Astrocyte (in vitro differentiated cells and primary cell): ENCODE data around the gene PNPLA1. TPM values are rescaled to one million over a fixed set of nuclear protein-coding genes. Genes with fewer than 3 reads are reported as not detected.

ENCODE experiments used
- DNase-seq: peaks from one replicate; pipeline ENCODE4 v3.0.0-alpha.2; 2010; ENCODE audit warnings: low read depth
- FAIRE-seq: peaks from 2 replicates; lab custom pipeline; 2011; peaks lifted over from hg19 to GRCh38; lab: Jason Lieb, UNC
- H2AFZ ChIP-seq: 2 replicates; pipeline ENCODE4 v1.6.0; 2012; ENCODE audit warnings: low read depth, low read length, inconsistent platforms
- H3K27ac ChIP-seq: 2 replicates; pipeline ENCODE4 v1.5.1; 2011; ENCODE audit warnings: low read depth, low read length, inconsistent platforms
- H3K27me3 ChIP-seq: 2 replicates; pipeline ENCODE4 v1.6.0; 2011; ENCODE audit warnings: low read length, inconsistent platforms; ENCODE audit not compliant: insufficient read depth
- H3K36me3 ChIP-seq: 2 replicates; pipeline ENCODE4 v1.5.1; 2011; ENCODE audit warnings: low read length, inconsistent platforms; ENCODE audit not compliant: insufficient read depth
- H3K4me1 ChIP-seq: 2 replicates; pipeline ENCODE4 v1.5.1; 2011; ENCODE audit warnings: low read length, inconsistent platforms; ENCODE audit not compliant: insufficient read depth
- H3K4me2 ChIP-seq: 2 replicates; pipeline ENCODE4 v1.6.0; 2012; ENCODE audit warnings: low read length, inconsistent platforms
- H3K4me3 ChIP-seq: 2 replicates; pipeline ENCODE4 v1.5.1; 2011; ENCODE audit warnings: low read depth, mild to moderate bottlenecking, low read length, inconsistent platforms; ENCODE audit not compliant: insufficient read depth
- H3K79me2 ChIP-seq: 2 replicates; pipeline ENCODE4 v1.6.0; 2012; ENCODE audit warnings: mild to moderate bottlenecking, low read length, inconsistent platforms; ENCODE audit not compliant: insufficient read depth
- H3K9ac ChIP-seq: 2 replicates; pipeline ENCODE4 v1.6.0; 2012; ENCODE audit warnings: mild to moderate bottlenecking, low read length, inconsistent platforms
- H3K9me3 ChIP-seq: 2 replicates; pipeline ENCODE4 v1.5.1; 2012; ENCODE audit warnings: low read depth, mild to moderate bottlenecking, low read length, inconsistent platforms; ENCODE audit not compliant: insufficient read depth
- H4K20me1 ChIP-seq: 2 replicates; pipeline ENCODE4 v1.6.0; 2012; ENCODE audit warnings: low read length, inconsistent platforms; ENCODE audit not compliant: insufficient read depth
- H3K27ac Mint-ChIP-seq: one replicate; pipeline ENCODE4 v1.8.0; 2021; ENCODE audit warnings: mild to moderate bottlenecking, mixed read lengths; ENCODE audit not compliant: unreplicated experiment
- H3K27me3 Mint-ChIP-seq: one replicate; pipeline ENCODE4 v1.8.0; 2021; ENCODE audit warnings: low read depth, mixed read lengths; ENCODE audit not compliant: unreplicated experiment
- H3K36me3 Mint-ChIP-seq: one replicate; pipeline ENCODE4 v1.8.0; 2021; ENCODE audit warnings: low read depth, mixed read lengths; ENCODE audit not compliant: unreplicated experiment
- H3K4me1 Mint-ChIP-seq: one replicate; pipeline ENCODE4 v1.8.0; 2021; ENCODE audit warnings: low read depth, mixed read lengths; ENCODE audit not compliant: unreplicated experiment
- H3K4me3 Mint-ChIP-seq: one replicate; pipeline ENCODE4 v1.8.0; 2021; ENCODE audit warnings: mild to moderate bottlenecking, moderate library complexity, mixed read lengths; ENCODE audit not compliant: unreplicated experiment
- H3K9me3 Mint-ChIP-seq: one replicate; pipeline ENCODE4 v1.8.0; 2021; ENCODE audit warnings: mild to moderate bottlenecking, mixed read lengths; ENCODE audit not compliant: unreplicated experiment
- CTCF ChIP-seq: IDR thresholded peaks from 2 replicates; pipeline ENCODE4 v1.5.1; 2011; ENCODE audit warnings: low read depth, mild to moderate bottlenecking, inconsistent platforms, low read length, moderate library complexity; ENCODE audit not compliant: insufficient read depth
- EZH2 ChIP-seq: IDR thresholded peaks from 2 replicates; pipeline ENCODE4 v1.6.1; 2012; ENCODE audit warnings: mild to moderate bottlenecking, low read length, inconsistent platforms; ENCODE audit not compliant: insufficient read depth
- total RNA-seq: library from RNA; stranded (reverse); gene quantifications from 2 replicates; pipeline ENCODE4 v1.2.1, GENCODE V29; 2021

Gene PNPLA1
- total RNA-seq, 1 donor from 2014 or later = not detected

- Histone ChIP-seq H3K4me2 (no peak overlapping the region), H3K9ac (no peak overlapping the region), H3K27me3 (peaks cover 36% of the 10 kb centered on the region), H3K4me3 (no peak overlapping the region), H2AFZ (no peak overlapping the region), H3K79me2 (no peaks in the 10 kb centered on the region), H3K36me3 (no peaks in the 10 kb centered on the region), H3K9me3 (no peaks in the 10 kb centered on the region), H3K27ac (no peak overlapping the region), H3K4me1 (no peaks in the 10 kb centered on the region), H4K20me1 (no peaks in the 10 kb centered on the region)
- Mint-ChIP-seq H3K27ac (no peak overlapping the region), H3K9me3 (no peaks in the 10 kb centered on the region), H3K27me3 (peaks cover 23% of the 10 kb centered on the region), H3K4me3 (no peak overlapping the region), H3K36me3 (no peaks in the 10 kb centered on the region), H3K4me1 (peaks cover 6% of the 10 kb centered on the region)
- no peak for TF ChIP-seq EZH2
- no peak for DNase-seq
- no peak for FAIRE-seq
Observed at GRCh38 chr6:36324191-36324590, 54.3 kb downstream of the PNPLA1 start.

DNA sequence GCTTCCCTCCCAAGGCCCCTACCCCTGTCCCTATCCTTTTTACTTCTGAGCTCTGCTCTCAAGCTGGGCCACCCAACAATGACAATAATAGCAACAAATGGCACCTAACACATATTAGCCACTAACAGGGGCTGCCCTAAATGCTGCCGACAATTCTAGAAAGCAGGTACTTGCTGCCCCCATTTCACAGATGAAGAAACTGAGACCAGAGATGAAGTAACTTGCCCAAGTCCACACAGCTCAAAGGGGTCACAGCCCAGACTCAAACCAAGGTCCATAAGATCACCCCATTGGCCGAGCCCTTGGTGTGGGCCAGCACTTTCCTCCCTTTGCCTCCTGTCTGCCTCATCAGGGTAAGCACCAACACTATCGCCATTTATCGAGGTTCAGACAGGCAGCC, 54.9 kb downstream of the PNPLA1 start:
- Histone ChIP-seq H3K9ac (no peak overlapping the region), H3K9me3 (no peaks in the 10 kb centered on the region), H3K4me2 (no peak overlapping the region), H3K4me3 (no peak overlapping the region), H3K4me1 (no peaks in the 10 kb centered on the region), H3K36me3 (no peaks in the 10 kb centered on the region), H3K27ac (no peak overlapping the region), H2AFZ (no peak overlapping the region), H3K79me2 (no peaks in the 10 kb centered on the region), H4K20me1 (no peaks in the 10 kb centered on the region), H3K27me3 (peaks cover 36% of the 10 kb centered on the region)
- H3K9me3 Mint-ChIP-seq = no peaks in the 10 kb centered on the region
- H3K36me3 Mint-ChIP-seq = no peaks in the 10 kb centered on the region
- H3K4me1 Mint-ChIP-seq = peaks cover 6% of the 10 kb centered on the region
- FAIRE-seq (no peak), DNase-seq (no peak)
- TF ChIP-seq EZH2 (no peak), CTCF (no peak)
- H3K27me3 Mint-ChIP-seq = peaks cover 25% of the 10 kb centered on the region
- H3K4me3 Mint-ChIP-seq = no peak overlapping the region
- H3K27ac Mint-ChIP-seq = no peak overlapping the region

DNA sequence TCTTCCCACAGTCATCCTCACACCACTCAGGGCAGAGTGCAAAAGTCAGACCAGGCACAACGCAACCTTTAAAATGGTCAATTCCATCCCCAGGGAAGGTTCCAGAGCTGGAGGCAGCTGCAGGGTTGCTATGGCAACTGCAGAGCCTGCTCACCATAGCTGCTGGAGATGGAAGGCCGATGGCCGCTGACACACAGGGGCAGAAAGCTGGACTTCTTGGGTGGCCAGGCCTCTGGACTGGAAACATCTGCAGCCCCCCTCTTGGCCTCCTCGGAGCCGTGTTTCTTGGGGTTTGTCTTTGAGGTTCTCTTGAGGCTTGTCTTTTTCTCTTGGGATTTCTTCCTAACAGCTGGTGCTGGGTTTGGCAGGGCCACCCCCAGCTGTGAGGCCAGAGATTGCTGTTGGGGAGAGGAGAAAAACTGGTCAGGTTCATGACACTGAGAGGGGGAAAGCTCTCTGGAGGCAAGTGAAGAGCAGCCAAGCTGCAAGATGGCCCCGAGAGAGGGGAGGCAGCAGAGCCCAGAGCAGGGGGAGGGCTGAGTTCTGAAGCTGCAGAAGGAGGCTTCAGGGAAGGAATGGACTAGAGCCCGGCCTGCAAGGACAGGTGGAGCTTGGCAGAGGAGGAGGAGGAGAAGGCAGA, 56.6 kb downstream of the PNPLA1 start:
- peaks cover 38% of the 10 kb centered on the region for H3K27me3 ChIP-seq
- DNase-seq (no peak), FAIRE-seq (no peak)
- no peaks in the 10 kb centered on the region for H3K9me3 Mint-ChIP-seq
- H3K36me3 Mint-ChIP-seq = no peaks in the 10 kb centered on the region
- no peak overlapping the region for H3K27ac ChIP-seq
- H4K20me1 ChIP-seq = no peaks in the 10 kb centered on the region
- H3K27ac Mint-ChIP-seq = no peak overlapping the region
- H3K9ac ChIP-seq = no peak overlapping the region
- peaks cover 17% of the 10 kb centered on the region for H3K27me3 Mint-ChIP-seq
- H3K36me3 ChIP-seq = no peaks in the 10 kb centered on the region
- H3K4me1 ChIP-seq = no peaks in the 10 kb centered on the region
- H3K4me3 Mint-ChIP-seq = no peak overlapping the region
- H3K4me2 ChIP-seq = no peak overlapping the region
- H3K9me3 ChIP-seq = no peaks in the 10 kb centered on the region
- no peaks in the 10 kb centered on the region for H3K79me2 ChIP-seq
- no peak overlapping the region for H3K4me3 ChIP-seq
- TF ChIP-seq EZH2 (no peak), CTCF (no peak)
- no peak overlapping the region for H2AFZ ChIP-seq
- peaks cover 2% of the 10 kb centered on the region for H3K4me1 Mint-ChIP-seq
